ENCODE measurements around the gene LRRC27. TPM values are rescaled to one million over a fixed set of nuclear protein-coding genes. Genes with fewer than 3 reads are reported as not detected.

The LRRC27 gene
- total and polyA plus RNA-seq, 7 donors = 1.4 to 15.5 (median 6.2) TPM

GRCh38 chr10:132416566-132417256 lies 84.7 kb downstream of the LRRC27 start:
- Histone ChIP-seq H3K27ac (peak overlapping the region; percentile 88 to 93 (median 92)), H3K4me3 (no peak overlapping the region), H3K36me3 (peaks cover 0 to 6% (median 0%) of the 10 kb centered on the region in 4 donors), H3K4me1 (peaks cover 0 to 79% (median 70%) of the 10 kb centered on the region in 4 donors), H3K27me3 (no peaks in the 10 kb centered on the region), H3K9me3 (no peaks in the 10 kb centered on the region)
- 90 to 93% methylated on average over 32 of the region's 32 CpGs for WGBS, 2 donors
- TF ChIP-seq POLR2A (IDR thresholded peaks at IDR 0.05) (no peak), EP300 (IDR thresholded peaks at IDR 0.05) (no peak), POLR2AphosphoS5 (IDR thresholded peaks at IDR 0.05) (no peak), CTCF (IDR thresholded peaks at IDR 0.05) (no peak)
- intact Hi-C loops (cut with DNase I) = no loop called here
- DNase-seq = no peak

- Histone ChIP-seq H3K4me1 (peaks cover 0 to 79% (median 70%) of the 10 kb centered on the region in 4 donors), H3K4me3 (no peak overlapping the region), H3K36me3 (peaks cover 0 to 6% (median 0%) of the 10 kb centered on the region in 4 donors), H3K27ac (peak overlapping the region; percentile 88 to 93 (median 92)), H3K27me3 (no peaks in the 10 kb centered on the region), H3K9me3 (no peaks in the 10 kb centered on the region)
- 78 to 86% methylated on average over 26 of the region's 26 CpGs for WGBS, 2 donors
- TF ChIP-seq CTCF (IDR thresholded peaks at IDR 0.05) (no peak), EP300 (IDR thresholded peaks at IDR 0.05) (no peak), POLR2A (IDR thresholded peaks at IDR 0.05) (no peak), POLR2AphosphoS5 (IDR thresholded peaks at IDR 0.05) (no peak)
- intact Hi-C loops (cut with DNase I) = no loop called here
- no peak for DNase-seq
Measured at GRCh38 chr10:132417257-132417910, 85.4 kb downstream of the LRRC27 start.

GRCh38 chr10:132417957-132418441 lies 86.0 kb downstream of the LRRC27 start:
- no peak for DNase-seq
- H3K27me3 ChIP-seq = no peaks in the 10 kb centered on the region
- no peaks in the 10 kb centered on the region for H3K9me3 ChIP-seq
- 23 to 52% methylated on average over 20 of the region's 20 CpGs for WGBS, 2 donors
- TF ChIP-seq CTCF (IDR thresholded peaks at IDR 0.05) (no peak), POLR2AphosphoS5 (IDR thresholded peaks at IDR 0.05) (peak in 2 of 4 donors; percentile 18 to 27), POLR2A (IDR thresholded peaks at IDR 0.05) (no peak), EP300 (IDR thresholded peaks at IDR 0.05) (peak in 1 of 4 donors; percentile 87)
- peaks cover 0 to 79% (median 73%) of the 10 kb centered on the region in 4 donors for H3K4me1 ChIP-seq
- H3K27ac ChIP-seq = peak overlapping the region; percentile 88 to 93 (median 92)
- H3K4me3 ChIP-seq = no peak overlapping the region
- intact Hi-C loops (cut with DNase I) = no loop called here
- H3K36me3 ChIP-seq = peaks cover 0 to 6% (median 0%) of the 10 kb centered on the region in 4 donors

- intact Hi-C loops (cut with DNase I) = no loop called here
- TF ChIP-seq POLR2AphosphoS5 (IDR thresholded peaks at IDR 0.05) (peak in 3 of 4 donors; percentile 13 to 53 (median 42)), EP300 (IDR thresholded peaks at IDR 0.05) (no peak), CTCF (IDR thresholded peaks at IDR 0.05) (no peak), POLR2A (IDR thresholded peaks at IDR 0.05) (peak in 1 of 2 donors; percentile 65)
- peaks cover 0 to 6% (median 0%) of the 10 kb centered on the region in 4 donors for H3K36me3 ChIP-seq
- H3K4me3 ChIP-seq = no peak overlapping the region
- peak overlapping the region; percentile 88 to 93 (median 92) for H3K27ac ChIP-seq
- H3K4me1 ChIP-seq = peaks cover 0 to 84% (median 76%) of the 10 kb centered on the region in 4 donors
- no peaks in the 10 kb centered on the region for H3K27me3 ChIP-seq
- 14 to 53% methylated on average over 18 of the region's 18 CpGs for WGBS, 2 donors
- no peak for DNase-seq
- H3K9me3 ChIP-seq = no peaks in the 10 kb centered on the region
Measured at GRCh38 chr10:132418527-132419416, 86.8 kb downstream of the LRRC27 start.
